GM19193 (cell line): ENCODE results near the gene ANO6.

Experiments used
- POLR2A ChIP-seq: IDR thresholded peaks from 4 replicates; pipeline ENCODE4 v1.6.1; 2011; ENCODE audit not compliant: insufficient read depth, insufficient read length; ENCODE audit errors: extremely low read depth

ANO6 gene

DNA sequence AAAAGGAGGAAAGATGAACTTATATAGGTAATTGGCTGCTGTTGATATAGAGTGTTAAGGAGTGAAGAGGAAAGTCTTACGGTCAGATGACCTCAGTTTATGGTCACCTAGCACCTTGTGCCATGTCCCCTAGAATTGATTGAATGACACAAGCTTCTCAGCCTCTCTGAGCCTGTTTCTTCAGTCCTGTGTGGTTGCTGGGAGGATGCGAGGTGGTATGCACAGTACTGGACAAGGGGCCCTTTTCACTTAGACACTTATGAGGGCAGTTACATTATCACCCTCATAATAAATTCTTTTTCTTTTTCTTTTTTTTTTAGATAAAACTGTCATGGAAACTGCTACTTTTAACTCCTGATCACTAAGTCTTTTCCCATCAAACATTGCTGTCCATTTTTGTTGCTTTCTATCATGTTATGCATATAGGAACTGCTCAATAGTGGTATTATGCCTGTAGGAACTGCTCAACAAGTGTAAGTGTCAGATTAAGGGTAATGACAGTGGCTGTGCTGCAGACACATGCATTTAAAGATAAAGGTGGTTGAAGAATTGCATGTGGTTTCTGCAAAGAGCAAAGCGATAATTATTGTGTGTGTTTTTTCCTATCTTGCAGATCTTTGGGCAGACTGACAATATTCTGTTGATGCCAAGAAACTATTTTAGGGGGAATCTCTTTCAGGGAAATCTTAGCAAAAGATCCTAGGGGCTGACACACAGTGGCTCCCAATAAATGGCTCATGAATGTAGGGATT is 11.6 kb downstream of the ANO6 start:
- no peak for TF ChIP-seq POLR2A

DNA sequence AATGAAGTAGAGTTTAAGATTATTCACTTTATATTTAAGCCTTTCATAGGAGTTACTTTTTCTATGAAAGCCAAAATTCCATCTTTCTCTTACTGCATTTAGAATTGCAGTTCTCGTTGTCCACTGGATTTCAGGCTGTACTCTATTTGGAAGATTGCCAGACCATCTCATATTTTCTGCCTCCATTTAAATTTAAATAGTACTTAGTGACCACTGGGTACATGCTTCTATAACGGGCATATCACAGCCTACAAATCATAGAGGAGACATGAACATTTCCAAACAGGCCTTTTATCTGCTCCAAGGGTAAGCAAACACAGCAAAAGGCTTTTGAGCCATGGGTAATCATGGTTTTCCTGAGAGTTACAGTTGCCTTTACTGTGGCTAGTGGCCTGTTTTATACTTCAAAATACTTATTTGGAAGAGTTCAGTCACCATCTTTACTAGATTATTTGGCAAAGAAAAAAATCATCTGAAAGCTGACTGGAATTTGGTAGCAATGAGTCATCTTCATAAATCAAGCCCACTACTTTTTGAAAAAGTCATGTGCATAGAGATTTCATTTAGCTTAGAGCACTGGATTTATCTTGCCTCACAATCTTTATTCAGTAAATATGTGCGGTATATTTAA is 15.7 kb downstream of the ANO6 start:
- TF ChIP-seq POLR2A, result no peak

DNA sequence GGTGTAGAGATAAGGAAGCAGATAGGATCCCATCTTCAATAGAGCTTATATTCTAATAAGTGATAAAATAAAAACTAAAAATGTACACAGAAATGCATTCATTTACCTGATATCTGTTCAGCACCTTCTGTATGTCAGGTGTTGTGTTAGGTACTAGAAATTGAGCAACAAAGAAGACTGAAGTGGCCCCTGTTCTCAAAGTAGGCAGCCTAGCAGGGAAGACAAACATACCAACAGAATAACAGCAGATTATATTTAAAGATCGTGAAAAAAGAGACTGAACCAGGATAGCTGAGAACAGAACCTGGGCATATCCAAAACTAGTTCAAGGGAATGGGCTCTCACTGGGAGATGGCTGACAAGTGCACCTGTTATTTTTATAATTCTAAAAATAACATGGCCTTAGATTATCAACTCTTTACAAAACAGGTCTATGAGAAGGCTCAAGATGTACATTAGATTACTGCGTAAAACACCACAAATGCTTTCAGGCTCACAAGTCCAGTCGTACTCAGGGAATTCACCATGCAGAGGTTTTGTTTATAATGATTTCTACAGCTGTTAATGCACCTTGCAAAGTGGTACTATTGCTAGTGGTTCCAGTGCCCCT is 16.4 kb downstream of the ANO6 start:
- no peak for TF ChIP-seq POLR2A

DNA sequence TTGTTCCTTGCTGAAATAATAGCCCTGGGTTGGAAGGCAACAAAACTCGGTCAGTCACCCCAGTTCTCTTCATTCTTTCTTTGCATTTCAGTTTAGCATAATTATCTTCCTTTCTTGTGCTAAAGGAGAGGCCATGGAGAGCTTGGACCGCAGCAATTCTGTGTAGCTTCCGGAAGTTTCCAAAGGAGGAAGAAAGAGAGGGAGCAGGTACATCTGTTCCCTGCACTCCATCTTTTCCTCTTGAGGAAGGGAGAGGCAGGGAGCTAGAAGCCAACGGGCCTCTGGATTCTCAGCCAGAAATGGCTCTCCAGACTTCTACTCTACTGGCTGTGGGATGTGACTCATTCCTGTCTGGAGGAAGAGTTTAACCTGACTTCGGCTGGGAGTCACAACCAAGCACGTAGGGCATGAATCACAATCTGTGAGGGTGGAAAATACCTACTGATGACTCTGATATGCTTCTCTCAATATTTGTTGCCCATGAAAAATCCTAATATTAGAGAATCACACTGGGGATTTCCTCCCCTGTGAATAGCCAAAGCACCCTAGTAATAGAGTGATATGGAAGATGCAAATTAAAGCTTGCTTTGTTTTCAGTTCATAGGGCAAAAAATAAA is 17.0 kb downstream of the ANO6 start:
- TF ChIP-seq POLR2A, result no peak

DNA sequence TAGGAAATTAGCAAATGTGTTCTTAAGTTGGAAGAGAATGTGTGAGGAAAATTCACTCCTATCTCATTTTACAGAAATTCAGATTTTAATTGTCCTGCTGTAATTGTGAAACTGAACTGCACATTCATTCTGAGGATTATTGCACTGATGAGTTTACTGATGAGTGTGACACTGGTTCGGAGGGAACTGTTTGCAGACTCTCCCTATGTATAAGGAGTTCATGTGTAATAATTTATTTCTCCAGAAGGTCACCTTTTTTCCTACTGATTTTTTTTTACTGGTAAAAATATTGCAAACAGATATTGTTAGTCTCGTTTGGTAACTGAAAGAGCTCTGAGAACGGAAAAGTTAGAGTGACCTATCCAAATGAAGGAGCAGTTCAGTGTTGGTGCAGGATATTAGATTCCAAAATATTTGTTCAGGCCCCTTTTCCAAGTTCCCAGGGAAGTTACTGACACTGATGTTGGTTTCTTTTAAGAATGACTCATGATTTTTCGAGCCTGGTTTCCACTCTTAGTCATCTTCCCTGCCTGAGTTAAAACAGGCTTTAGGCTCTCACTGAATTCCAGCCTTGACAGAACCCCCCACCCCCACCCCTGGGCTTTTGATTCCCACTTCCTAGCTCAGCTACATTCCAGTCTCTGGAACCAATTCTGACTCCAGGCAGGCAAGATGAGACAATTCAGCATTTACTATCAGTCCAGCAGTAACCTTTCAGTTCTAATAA is 18.4 kb downstream of the ANO6 start:
- TF ChIP-seq POLR2A, result no peak

DNA sequence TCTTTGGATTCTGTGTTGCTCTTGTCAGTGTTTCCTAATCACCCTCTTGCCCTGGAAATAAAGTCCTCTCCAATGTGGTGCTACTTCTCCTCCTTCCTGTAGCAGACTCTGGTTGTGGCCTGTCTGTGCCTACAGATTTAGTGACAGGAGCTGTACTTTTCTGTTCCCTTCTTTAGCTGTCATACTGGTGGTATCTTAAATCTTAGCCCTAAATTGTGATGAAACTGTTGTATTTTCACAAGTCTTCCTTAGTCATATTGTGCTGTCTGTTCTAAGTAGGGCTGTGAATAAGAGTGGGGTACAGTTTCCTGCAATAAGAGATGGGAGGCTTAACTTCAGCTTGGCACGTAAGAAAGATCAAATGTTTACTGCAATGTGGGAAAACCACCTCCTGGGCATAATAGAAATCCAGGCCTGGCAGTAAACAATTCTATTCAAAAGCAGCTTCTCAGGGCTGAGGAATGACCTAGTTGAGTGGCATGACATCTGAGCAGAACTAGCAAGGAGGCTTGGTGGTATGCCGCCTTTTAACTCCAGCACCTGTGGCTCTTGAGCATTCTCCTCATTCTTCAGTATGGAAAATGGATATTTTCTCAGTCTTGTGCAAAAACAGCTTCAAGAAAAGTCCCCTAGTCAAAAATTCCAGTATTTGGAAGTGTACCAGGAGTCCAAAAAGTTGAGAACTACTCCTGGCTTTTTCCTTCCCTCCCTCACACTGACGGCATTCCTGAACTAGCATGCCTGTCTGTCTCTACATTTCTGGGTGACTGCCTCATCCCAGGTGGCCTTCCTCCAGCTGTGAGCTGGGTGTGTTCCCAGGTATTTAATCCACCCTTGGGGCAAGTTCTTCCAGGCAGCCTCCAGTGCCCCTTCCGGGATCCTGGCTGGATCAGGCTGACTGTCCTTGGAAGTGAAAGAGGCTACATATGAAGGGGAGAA is 19.5 kb downstream of the ANO6 start:
- TF ChIP-seq POLR2A, result no peak

DNA sequence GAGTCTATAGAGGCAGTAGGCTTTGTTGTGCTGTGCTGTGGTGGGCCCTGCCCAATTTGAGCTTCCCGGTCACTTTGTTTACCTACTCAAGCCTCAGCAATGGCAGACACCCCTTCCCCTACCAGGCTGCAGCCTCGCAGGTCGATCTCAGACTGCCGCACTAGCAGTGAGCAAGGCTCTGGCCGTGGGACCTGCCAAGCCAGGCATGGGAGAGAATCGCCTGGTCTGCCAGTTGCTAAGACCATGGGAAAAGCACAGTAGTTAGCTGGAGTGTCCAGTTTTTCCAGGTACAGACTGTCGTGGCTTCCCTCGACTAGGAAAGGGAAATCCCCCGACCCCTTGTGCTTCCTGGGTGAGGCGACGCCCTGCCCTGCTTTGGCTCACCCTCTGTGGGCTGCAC is 26.3 kb downstream of the ANO6 start:
- no peak for TF ChIP-seq POLR2A

DNA sequence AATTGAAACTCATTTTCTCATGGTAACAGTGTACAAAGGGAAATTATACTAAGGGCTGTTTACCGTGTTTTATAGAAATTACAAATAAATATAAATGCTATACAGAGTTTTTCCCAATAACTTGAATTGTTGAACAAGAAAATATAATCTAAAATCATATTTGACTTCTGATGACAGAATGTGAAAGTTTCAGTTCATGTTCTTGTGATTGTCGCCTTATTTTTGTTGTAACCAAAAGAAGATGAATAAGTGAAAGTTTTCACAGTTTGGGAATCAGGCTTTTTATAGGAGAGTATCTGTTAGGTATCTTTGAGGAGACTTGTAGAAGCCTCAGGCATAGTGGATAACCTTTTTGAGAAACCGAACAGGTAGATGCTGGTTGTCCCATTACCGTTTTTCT is 28.1 kb downstream of the ANO6 start:
- no peak for TF ChIP-seq POLR2A

DNA sequence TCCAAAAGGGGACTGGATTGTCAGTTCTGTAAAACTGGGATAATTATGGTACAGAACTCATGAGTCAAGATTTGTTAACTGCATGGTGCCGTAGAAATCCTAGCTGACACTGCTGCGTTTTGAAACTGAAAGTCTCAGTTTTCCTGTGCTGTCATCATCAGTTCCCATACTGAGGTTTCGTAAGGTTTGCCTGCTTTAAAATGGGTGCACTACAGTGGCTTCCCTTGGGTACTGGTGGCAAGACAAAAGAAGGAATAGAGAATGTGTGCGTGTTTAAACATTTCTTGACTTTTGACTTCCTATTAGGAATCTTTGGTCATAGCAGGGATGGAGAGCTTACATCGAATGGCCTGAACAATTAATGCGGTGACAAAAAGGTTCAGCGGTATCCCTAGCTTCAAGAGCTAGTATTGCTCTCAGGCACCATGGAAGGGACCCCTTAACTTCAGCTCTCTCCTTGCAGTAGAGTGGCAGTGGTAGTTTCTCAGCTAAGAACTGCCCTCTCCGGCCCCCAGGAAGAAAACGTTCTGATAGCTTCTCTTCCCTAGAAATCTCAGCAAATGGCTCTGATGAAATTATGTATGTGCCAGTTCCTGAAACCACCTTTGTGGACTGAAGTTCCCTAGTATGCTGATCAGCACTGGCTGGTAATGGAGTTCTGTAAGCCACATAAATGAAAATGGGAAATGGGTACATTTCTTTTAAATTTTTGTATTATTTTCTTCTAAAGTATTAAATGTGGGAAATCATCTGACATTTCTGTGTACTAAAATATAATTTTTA is 28.9 kb downstream of the ANO6 start:
- no peak for TF ChIP-seq POLR2A

DNA sequence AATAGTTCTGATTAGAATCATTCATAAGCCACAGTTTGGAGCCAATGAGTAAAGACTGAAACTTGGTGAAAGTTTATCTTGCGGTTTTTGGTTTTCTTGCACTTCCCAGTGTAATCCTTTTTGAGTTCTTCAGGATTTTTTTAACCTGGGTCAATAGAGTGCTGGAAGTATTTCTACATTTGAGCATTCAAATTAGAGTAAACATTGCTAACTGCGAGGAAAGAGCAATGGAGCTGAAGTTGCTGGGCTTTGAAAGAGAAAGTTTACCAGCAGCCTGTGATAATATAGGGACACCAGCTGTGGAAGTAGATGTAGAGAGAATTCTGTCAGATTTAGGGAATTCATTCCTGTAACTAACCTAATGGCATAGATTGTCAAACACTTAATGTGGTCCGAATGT is 30.3 kb downstream of the ANO6 start:
- TF ChIP-seq POLR2A, result no peak

DNA sequence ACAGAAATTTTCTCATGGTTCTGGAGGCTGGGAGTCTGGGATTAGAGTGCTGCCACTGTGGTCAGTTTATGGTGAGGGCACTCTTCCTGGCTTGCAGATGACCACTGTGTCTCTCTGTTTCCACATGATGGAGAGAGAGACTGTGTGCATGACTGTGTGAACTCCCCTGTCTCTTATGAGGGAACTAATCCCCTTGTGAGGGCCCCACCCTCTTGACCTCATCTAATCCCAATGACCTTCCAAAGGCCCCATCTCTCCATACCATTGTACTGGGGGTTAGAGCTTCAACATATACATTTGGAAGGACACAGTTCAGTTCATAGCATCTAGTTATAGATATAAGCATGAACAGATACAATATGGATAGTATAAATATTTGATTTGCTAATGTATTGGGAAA is 31.7 kb downstream of the ANO6 start:
- TF ChIP-seq POLR2A, result no peak

DNA sequence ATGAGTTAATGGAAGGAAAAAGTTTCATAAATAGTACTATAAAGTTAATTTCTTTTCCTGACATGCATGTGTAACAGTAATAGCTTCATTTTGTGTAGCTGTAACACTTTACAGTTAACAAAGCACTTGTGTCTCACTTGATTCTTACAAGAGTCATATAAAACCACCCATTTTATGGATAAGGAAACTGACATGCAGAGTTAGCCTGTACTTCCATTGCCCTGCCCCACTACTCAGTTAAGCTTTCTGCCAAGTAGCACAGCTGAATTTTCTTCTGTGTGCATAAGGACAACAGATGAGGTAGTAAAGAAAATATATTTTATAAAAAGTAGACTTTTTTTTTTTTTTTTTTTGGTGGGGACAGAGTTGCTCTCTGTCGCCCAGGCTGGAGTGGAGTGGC is 32.2 kb downstream of the ANO6 start:
- TF ChIP-seq POLR2A, result no peak

DNA sequence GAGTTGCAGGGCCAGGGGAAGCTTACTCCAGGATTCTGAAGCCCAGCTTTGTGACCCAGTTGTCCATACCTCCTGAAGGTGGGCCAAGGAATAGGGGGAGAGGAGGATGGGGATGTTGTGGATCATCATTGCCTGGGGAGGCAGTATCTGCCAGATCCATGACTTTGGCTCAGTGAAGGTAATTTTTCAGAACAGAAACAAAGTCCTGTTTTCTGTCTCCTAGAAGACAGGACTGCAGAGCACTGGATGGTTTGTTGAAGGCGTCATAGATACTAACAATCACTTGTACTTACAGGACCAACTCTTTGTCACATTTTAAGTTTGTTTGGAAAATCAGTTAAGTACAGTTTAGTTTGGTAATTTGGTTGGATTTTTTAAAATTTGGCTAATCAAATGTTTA is 38.4 kb downstream of the ANO6 start:
- no peak for TF ChIP-seq POLR2A
